ENCODE data around the gene DCX. TPM values are rescaled to one million over a fixed set of nuclear protein-coding genes. Genes with fewer than 3 reads are reported as not detected.

DCX gene
- total RNA-seq, 1 donor from 2014 or later = not detected

DNA sequence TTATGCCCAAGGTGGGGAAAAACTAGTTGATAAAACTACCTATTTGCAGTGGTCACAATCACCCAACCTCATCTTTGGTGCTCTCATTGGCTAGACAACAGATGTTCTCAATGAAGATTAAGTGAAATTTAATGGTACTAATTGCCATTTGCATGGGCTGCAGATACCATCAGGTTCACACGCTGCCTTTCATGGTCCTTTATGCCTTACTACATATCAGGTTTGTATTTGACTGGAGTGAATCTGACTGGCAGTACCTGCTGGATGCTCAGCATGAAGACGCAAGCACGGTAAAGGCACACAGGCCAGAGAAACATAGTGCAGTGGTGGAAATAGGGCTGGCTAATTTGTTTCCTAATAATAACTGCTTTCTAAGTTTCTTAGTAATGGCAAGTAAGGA lies 48.3 kb downstream of the DCX start:
- H3K36me3 Mint-ChIP-seq (ENCODE audit: unreplicated experiment) = no peaks in the 10 kb centered on the region
- DNase-seq (ENCODE audit: extremely low spot score, unreplicated experiment) = no peak
- H3K27me3 Mint-ChIP-seq (ENCODE audit: unreplicated experiment) = no peaks in the 10 kb centered on the region
- TF ChIP-seq, protein P1, sequence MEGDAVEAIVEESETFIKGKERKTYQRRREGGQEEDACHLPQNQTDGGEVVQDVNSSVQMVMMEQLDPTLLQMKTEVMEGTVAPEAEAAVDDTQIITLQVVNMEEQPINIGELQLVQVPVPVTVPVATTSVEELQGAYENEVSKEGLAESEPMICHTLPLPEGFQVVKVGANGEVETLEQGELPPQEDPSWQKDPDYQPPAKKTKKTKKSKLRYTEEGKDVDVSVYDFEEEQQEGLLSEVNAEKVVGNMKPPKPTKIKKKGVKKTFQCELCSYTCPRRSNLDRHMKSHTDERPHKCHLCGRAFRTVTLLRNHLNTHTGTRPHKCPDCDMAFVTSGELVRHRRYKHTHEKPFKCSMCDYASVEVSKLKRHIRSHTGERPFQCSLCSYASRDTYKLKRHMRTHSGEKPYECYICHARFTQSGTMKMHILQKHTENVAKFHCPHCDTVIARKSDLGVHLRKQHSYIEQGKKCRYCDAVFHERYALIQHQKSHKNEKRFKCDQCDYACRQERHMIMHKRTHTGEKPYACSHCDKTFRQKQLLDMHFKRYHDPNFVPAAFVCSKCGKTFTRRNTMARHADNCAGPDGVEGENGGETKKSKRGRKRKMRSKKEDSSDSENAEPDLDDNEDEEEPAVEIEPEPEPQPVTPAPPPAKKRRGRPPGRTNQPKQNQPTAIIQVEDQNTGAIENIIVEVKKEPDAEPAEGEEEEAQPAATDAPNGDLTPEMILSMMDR (IDR thresholded peaks at IDR 0.05) = no peak
- H3K4me1 Mint-ChIP-seq (ENCODE audit: unreplicated experiment) = no peaks in the 10 kb centered on the region
- H3K4me3 Mint-ChIP-seq (ENCODE audit: unreplicated experiment) = no peak overlapping the region
- H3K27ac Mint-ChIP-seq (ENCODE audit: unreplicated experiment) = no peak overlapping the region
- H3K9me3 Mint-ChIP-seq (ENCODE audit: unreplicated experiment) = no peaks in the 10 kb centered on the region

DNA sequence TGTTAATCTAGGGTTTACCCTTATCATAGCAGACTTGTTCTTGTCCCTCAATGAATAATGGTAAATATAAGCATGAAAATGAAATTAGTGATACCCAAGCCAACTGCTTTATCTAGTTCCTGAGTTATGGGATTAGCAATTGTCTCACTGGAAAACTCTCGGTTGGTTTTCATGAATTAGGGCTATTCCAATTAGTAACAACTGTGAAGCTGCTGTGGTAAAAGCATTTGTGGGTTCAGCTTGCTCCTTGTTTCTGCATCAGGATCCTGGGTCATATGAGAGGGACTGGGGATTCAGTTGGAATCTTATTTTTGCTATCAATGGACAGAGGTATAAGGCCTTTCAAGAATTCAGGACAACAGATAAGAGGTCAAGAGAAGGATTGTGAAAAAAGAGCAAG lies 50.2 kb downstream of the DCX start:
- Mint-ChIP-seq H3K27me3 (ENCODE audit: unreplicated experiment) (no peaks in the 10 kb centered on the region), H3K36me3 (ENCODE audit: unreplicated experiment) (no peaks in the 10 kb centered on the region), H3K4me3 (ENCODE audit: unreplicated experiment) (no peak overlapping the region), H3K4me1 (ENCODE audit: unreplicated experiment) (no peaks in the 10 kb centered on the region), H3K9me3 (ENCODE audit: unreplicated experiment) (no peaks in the 10 kb centered on the region), H3K27ac (ENCODE audit: unreplicated experiment) (no peak overlapping the region)
- no peak for DNase-seq (ENCODE audit: extremely low spot score, unreplicated experiment)
- TF ChIP-seq, protein P1 (IDR thresholded peaks at IDR 0.05) = no peak

DNA sequence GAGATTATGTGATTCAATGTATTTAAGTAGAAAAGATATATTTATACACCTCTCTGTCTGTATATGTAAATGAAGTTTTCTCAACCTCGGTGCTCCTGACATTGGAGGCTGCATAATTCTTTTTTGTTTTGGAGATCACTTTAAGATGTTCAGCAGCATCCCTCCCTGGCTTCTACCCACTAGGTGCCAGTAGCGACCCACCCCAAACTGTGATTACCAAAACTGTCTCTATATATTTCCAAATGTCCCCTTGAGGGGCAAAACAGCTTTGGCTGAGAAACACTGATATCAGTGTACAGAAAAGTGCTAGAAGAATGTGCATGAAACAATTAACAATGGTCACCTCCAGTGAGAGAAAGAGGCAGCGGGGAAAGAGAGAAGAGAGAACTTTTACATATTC lies 51.2 kb downstream of the DCX start:
- no peaks in the 10 kb centered on the region for H3K36me3 Mint-ChIP-seq (ENCODE audit: unreplicated experiment)
- no peak overlapping the region for H3K27ac Mint-ChIP-seq (ENCODE audit: unreplicated experiment)
- H3K9me3 Mint-ChIP-seq (ENCODE audit: unreplicated experiment) = peaks cover 6% of the 10 kb centered on the region

DNA sequence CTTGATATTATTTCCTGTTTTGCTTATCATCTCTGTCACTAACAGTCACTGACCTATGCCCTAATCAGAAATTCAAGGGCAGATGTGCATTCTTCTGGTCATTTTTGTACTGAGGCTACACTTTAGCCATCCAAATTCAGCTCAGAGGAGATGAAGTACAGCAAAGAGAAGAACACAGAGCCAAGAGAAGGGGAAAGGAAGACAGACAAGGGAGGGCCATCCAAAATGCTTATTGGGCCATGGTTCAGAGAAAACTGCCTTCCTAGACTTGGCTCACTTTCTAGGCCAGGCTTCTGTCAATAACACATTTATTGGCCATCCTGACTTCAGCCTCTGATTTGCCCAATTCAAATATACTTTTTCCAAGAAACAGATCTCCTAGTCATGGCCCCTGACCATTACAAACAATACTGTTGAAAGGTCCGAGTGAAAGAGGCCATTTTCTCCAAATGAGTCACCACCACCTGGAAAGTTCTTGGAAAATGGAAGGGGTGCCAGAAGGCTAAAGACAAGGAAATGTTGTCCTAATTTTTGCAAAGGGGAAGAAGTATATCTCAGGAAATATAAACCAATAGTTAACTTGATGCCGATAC lies 56.4 kb downstream of the DCX start:
- no peak for DNase-seq (ENCODE audit: extremely low spot score, unreplicated experiment)
- Mint-ChIP-seq H3K4me3 (ENCODE audit: unreplicated experiment) (no peak overlapping the region), H3K36me3 (ENCODE audit: unreplicated experiment) (no peaks in the 10 kb centered on the region), H3K9me3 (ENCODE audit: unreplicated experiment) (peaks cover 17% of the 10 kb centered on the region), H3K27ac (ENCODE audit: unreplicated experiment) (no peak overlapping the region), H3K4me1 (ENCODE audit: unreplicated experiment) (no peaks in the 10 kb centered on the region), H3K27me3 (ENCODE audit: unreplicated experiment) (no peaks in the 10 kb centered on the region)
- TF ChIP-seq, protein P1 (IDR thresholded peaks at IDR 0.05) = no peak

More for the DNA sequence above, 51.2 kb downstream of the DCX start:
- TF ChIP-seq, protein P1 (IDR thresholded peaks at IDR 0.05) = no peak
- H3K4me3 Mint-ChIP-seq (ENCODE audit: unreplicated experiment) = no peak overlapping the region
- no peaks in the 10 kb centered on the region for H3K4me1 Mint-ChIP-seq (ENCODE audit: unreplicated experiment)
- DNase-seq (ENCODE audit: extremely low spot score, unreplicated experiment) = no peak
- no peaks in the 10 kb centered on the region for H3K27me3 Mint-ChIP-seq (ENCODE audit: unreplicated experiment)

DNA sequence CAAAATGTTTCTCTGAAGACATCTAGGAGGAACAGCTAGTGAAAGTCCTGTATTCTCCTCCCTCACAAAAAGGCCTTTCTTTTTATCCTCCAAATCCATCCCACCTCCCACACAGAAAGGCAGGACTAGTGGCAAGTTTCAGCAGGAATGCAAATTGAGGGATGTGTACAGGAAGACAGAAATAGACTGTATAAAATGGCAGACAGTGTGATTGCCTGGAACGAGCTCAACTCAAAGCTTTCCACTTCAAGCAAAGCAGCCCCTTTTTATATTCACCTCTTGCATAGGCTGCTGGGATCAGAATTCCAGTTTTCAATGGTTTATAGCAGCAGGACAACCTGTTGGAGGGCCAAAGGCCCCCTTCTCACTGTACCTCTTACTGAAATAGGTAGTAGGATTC lies 57.5 kb downstream of the DCX start:
- Mint-ChIP-seq H3K27ac (ENCODE audit: unreplicated experiment) (no peak overlapping the region), H3K36me3 (ENCODE audit: unreplicated experiment) (no peaks in the 10 kb centered on the region), H3K4me1 (ENCODE audit: unreplicated experiment) (no peaks in the 10 kb centered on the region), H3K9me3 (ENCODE audit: unreplicated experiment) (peaks cover 17% of the 10 kb centered on the region), H3K27me3 (ENCODE audit: unreplicated experiment) (no peaks in the 10 kb centered on the region), H3K4me3 (ENCODE audit: unreplicated experiment) (no peak overlapping the region)
- DNase-seq (ENCODE audit: extremely low spot score, unreplicated experiment) = no peak
- TF ChIP-seq, protein P1 (IDR thresholded peaks at IDR 0.05) = no peak

All from osteocyte (in vitro differentiated cells).